GM12891 (cell line): Measurements from ENCODE around the gene RAB11FIP3.

Experiments
- POLR2A ChIP-seq: IDR thresholded peaks from 2 replicates; pipeline ENCODE4 v1.6.1; 2011; ENCODE audit warnings: low read depth, low read length, control low read depth
- POLR2AphosphoS5 ChIP-seq: IDR thresholded peaks from 2 replicates; pipeline ENCODE4 v1.6.1; 2011; ENCODE audit warnings: low read depth, low read length, control low read depth
- SPI1 ChIP-seq: IDR thresholded peaks from 2 replicates; pipeline ENCODE4 v1.6.1; 2011; ENCODE audit warnings: low read depth, low read length, control low read depth
- TAF1 ChIP-seq: IDR thresholded peaks from 2 replicates; pipeline ENCODE4 v1.6.1; 2011; ENCODE audit warnings: low read depth, low read length, control low read depth

- TF ChIP-seq TAF1 (no peak), POLR2AphosphoS5 (no peak), POLR2A (no peak), SPI1 (no peak)
Measured at GRCh38 chr16:531494-532125, 106.2 kb downstream of the RAB11FIP3 start.
